Common myeloid progenitor, CD34-positive (primary cell): ENCODE results near the gene MYH6.

Source experiments
- CTCF ChIA-PET: fragments of 350-600 bp; sonication (Branson Sonifier 250); formaldehyde crosslinking; loops from one replicate; lab custom pipeline; 2021; ENCODE audit warnings: antibody characterized with exemption; lab: Charles Lee
- POLR2A ChIA-PET: fragments of 350-600 bp; sonication (Branson Sonifier 250); formaldehyde crosslinking; loops from one replicate; lab custom pipeline; 2021; ENCODE audit warnings: antibody characterized with exemption; lab: Charles Lee
- DNase-seq, 3 donors: peaks; one replicate each; pipeline versions ENCODE4 v3.0.0 to v3.0.0-alpha.2; 2013
- H3K27ac ChIP-seq, 2 experiments: 1 replicate in 1 of 2; 2 replicates in 1 of 2; pipeline ENCODE4 v1.7.0; 2013; ENCODE audit warnings: inconsistent platforms in 2 of 2, low read length in 2 of 2, mild to moderate bottlenecking in 2 of 2, low read depth in 1 of 2, moderate library complexity in 1 of 2; ENCODE audit not compliant: severe bottlenecking in 2 of 2, insufficient read depth in 1 of 2, poor library complexity in 1 of 2
- H3K27me3 ChIP-seq, 5 experiments: replicated peaks in 2 of 5; 1 replicate in 3 of 5; 2 replicates in 2 of 5; pipeline versions ENCODE4 v1.6.1 to v1.7.0; 2013; ENCODE audit warnings: low read length in 4 of 5, mild to moderate bottlenecking in 2 of 5, moderate library complexity in 2 of 5, inconsistent platforms in 1 of 5; ENCODE audit not compliant: insufficient read depth in 5 of 5, control insufficient read depth in 4 of 5
- H3K36me3 ChIP-seq, 4 experiments: 1 replicate in 2 of 4; 2 replicates in 2 of 4; pipeline versions ENCODE4 v1.6.1 to v1.7.0; 2013; ENCODE audit warnings: low read length in 3 of 4, control low read depth in 1 of 4, mild to moderate bottlenecking in 1 of 4; ENCODE audit not compliant: control insufficient read depth in 4 of 4, insufficient read depth in 4 of 4
- H3K4me1 ChIP-seq, 4 experiments: 1 replicate in 3 of 4; 2 replicates in 1 of 4; pipeline versions ENCODE4 v1.6.1 to v1.7.1; 2013; ENCODE audit warnings: low read length in 3 of 4, mild to moderate bottlenecking in 3 of 4, control low read depth in 1 of 4, inconsistent platforms in 1 of 4, moderate library complexity in 1 of 4; ENCODE audit not compliant: control insufficient read depth in 4 of 4, insufficient read depth in 4 of 4; ENCODE audit errors: control extremely low read depth in 1 of 4
- H3K4me3 ChIP-seq, 7 experiments: 1 replicate in 4 of 7; 2 replicates in 3 of 7; pipeline versions ENCODE4 v1.5.1 to v1.7.0; 2013; ENCODE audit warnings: mild to moderate bottlenecking in 7 of 7, low read length in 6 of 7, moderate library complexity in 6 of 7, inconsistent platforms in 2 of 7, low read depth in 2 of 7, control low read depth in 1 of 7; ENCODE audit not compliant: insufficient read depth in 4 of 7, control insufficient read depth in 1 of 7; ENCODE audit errors: extremely low read depth in 1 of 7
- H3K9me3 ChIP-seq, 5 experiments: 1 replicate in 4 of 5; 2 replicates in 1 of 5; pipeline versions ENCODE4 v1.6.1 to v1.7.1; 2013; ENCODE audit warnings: low read length in 4 of 5, mild to moderate bottlenecking in 2 of 5, inconsistent platforms in 1 of 5, low read depth in 1 of 5, moderate library complexity in 1 of 5; ENCODE audit not compliant: control insufficient read depth in 4 of 5, insufficient read depth in 2 of 5; ENCODE audit errors: control extremely low read depth in 1 of 5
- WGBS: methylation state at CpG from one replicate; pipeline ENCODE4 v1.1.5; 2013; ENCODE audit not compliant: insufficient coverage; 5-methylcytosine and 5-hydroxymethylcytosine counted together

Gene MYH6

DNA sequence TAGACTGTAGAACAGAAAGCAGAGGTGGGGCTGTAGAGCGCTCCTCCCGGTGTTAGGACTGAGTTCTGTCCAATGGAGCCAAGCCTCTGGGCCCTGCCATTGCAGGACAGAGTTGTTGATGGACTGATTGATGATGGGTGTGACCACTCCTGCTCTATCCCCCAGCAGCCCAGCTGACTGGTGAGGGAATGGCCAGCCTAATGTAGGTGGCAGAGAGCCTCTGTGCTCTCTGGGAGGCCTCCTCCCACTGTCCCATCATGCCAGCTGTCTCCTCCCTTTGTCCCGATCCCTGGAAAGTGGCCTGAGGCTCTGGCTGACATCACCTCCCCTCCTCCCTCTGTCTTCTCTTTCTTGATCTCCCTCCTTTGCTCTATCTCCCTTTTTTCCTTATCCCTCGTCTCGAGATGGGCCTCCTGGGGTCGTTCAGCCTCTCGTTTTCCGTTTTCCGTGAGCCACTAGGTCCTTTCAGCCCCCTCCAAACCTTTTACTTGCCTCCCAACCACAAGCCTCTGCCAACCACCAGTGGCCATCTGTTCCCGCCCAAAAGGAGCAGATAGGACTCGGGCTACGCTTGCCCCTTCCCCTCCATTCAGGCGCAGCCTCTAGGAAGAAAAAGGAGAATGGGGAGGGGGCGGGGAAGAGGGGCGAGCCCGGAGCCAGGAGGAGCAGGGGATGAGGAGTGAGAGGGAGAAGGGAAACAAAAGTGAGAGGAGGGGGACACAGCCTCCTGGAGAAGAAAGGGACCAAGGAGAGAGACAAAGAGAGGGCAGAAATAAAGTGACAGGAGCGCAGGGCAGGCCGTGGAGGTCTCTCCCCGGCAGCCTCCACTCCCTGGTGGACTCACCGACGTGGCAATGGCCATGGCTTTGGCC, 43.7 kb downstream of the MYH6 start:
- Histone ChIP-seq H3K4me3 (peak overlapping the region in 3 of 7 experiments; percentile 36 to 55 (median 53)), H3K27me3 (peaks cover 3 to 57% (median 30%) of the 10 kb centered on the region in 5 experiments)

DNA sequence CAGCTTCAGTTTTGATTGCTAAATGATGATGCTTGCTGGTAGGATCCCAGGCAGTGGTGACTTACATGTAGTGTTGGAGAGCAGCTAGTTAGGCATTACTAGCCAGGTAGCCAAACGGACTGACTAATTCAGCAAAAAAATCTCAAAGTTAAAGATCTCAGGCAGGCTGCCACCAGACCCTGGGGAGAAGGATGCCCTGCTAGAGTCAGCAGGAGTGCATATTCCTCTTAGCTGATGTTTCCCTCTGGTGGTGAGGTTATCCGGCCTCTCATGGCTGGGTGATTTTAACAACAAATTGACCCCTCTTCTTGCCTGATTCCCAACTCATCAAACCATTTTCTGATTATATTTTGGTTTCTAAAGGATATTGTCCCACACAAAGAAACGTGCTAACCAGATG, 45.9 kb downstream of the MYH6 start:
- ChIA-PET CTCF (interaction anchor here (0.7 to 7.1 kb wide), 8 partner anchors 8 to 98 kb away, joined by 3 to 44 read pairs (median 4); partner anchors contain the start of gene IL25), POLR2A (no interaction called here)
- H3K4me1 ChIP-seq, result peaks cover 0 to 17% (median 7%) of the 10 kb centered on the region in 4 experiments
- WGBS, result 100% methylated on average over 3 of the region's 3 CpGs
- H3K4me3 ChIP-seq, result no peak overlapping the region
- H3K27ac ChIP-seq, result no peak overlapping the region
- DNase-seq, result peak in 2 of 3 donors; percentile 23 to 37
- H3K27me3 ChIP-seq, result peaks cover 3 to 47% (median 27%) of the 10 kb centered on the region in 5 experiments
- no peaks in the 10 kb centered on the region for H3K36me3 ChIP-seq
- H3K9me3 ChIP-seq, result no peaks in the 10 kb centered on the region

More for the DNA sequence above, 43.7 kb downstream of the MYH6 start:
- peaks cover 0 to 17% (median 7%) of the 10 kb centered on the region in 4 experiments for H3K4me1 ChIP-seq
- DNase-seq, result no peak
- CTCF ChIA-PET, result interaction anchor here (0.9 to 7.1 kb wide), 3 partner anchors 17 to 103 kb away, joined by 3 to 44 read pairs (median 3); no protein-coding TSS in a partner anchor
- no peak overlapping the region for H3K27ac ChIP-seq
- no peaks in the 10 kb centered on the region for H3K9me3 ChIP-seq
- POLR2A ChIA-PET, result interaction anchor here (0.6 kb wide), 1 partner anchor 32 kb away, joined by 4 read pairs; no protein-coding TSS in a partner anchor
- WGBS, result 37% methylated on average over 10 of the region's 21 CpGs
- H3K36me3 ChIP-seq, result no peaks in the 10 kb centered on the region

DNA sequence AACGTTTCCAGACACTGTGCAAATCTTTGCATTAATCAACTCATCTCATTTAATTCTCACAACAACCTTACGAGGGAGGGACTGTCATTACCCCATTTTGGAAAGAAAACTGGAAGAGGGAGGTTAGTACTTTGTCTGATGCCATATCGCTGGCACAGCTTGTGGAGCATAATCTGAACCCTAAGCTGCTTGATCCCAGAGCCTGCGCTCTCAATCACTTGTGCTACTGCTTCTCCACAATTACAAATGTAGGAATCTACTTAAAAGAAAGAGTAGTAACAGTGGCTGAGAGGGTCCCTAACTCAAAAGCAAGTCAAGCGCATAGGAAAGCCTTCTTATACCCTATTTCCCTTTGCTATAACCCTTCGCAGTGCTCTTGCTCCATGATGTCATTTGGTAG, 46.3 kb downstream of the MYH6 start:
- 60% methylated on average over 1 of the region's 6 CpGs for WGBS
- POLR2A ChIA-PET, result no interaction called here
- H3K27me3 ChIP-seq, result peaks cover 2 to 45% (median 29%) of the 10 kb centered on the region in 5 experiments

DNA sequence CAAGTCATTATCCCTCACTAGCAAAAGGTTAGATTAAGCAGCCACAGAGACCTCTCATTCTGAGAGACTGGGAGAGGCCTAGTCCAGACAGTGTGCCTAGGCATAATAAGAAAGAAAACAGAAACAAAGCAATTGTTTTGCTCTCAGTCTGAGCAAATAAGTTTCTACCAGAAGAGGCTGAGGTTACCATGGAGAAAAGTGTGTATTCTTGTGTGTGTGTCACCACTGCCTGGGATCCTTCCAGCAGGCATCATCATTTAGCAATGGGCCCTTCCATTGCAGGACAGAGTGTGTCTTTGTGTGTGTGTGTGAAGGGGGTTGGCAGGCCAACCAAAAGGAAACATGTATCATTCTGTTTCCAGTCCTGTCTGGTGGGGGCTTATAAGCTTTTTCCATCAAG, 46.8 kb downstream of the MYH6 start:
- H3K27me3 ChIP-seq, result peaks cover 2 to 41% (median 29%) of the 10 kb centered on the region in 5 experiments
- H3K4me3 ChIP-seq, result no peak overlapping the region
- DNase-seq, result peak in 1 of 3 donors; percentile 27
- H3K9me3 ChIP-seq, result no peaks in the 10 kb centered on the region
- H3K4me1 ChIP-seq, result peaks cover 0 to 17% (median 7%) of the 10 kb centered on the region in 4 experiments
- POLR2A ChIA-PET, result no interaction called here
- no peaks in the 10 kb centered on the region for H3K36me3 ChIP-seq
- CTCF ChIA-PET, result interaction anchor here (0.7 to 7.1 kb wide), 9 partner anchors 9 to 97 kb away, joined by 3 to 44 read pairs (median 5); partner anchors contain the start of gene IL25
- no peak overlapping the region for H3K27ac ChIP-seq

More for the DNA sequence above, 46.3 kb downstream of the MYH6 start:
- Histone ChIP-seq H3K9me3 (no peaks in the 10 kb centered on the region), H3K36me3 (no peaks in the 10 kb centered on the region), H3K27ac (no peak overlapping the region), H3K4me1 (peaks cover 0 to 17% (median 7%) of the 10 kb centered on the region in 4 experiments), H3K4me3 (no peak overlapping the region)
- CTCF ChIA-PET, result interaction anchor here (0.7 to 7.1 kb wide), 9 partner anchors 9 to 98 kb away, joined by 3 to 44 read pairs (median 4); partner anchors contain the start of gene IL25
- no peak for DNase-seq

- ChIA-PET CTCF (interaction anchor here (0.6 to 7.1 kb wide), 9 partner anchors 8 to 94 kb away, joined by 4 to 44 read pairs (median 6); partner anchors contain the start of gene IL25), POLR2A (no interaction called here)
- H3K27ac ChIP-seq, result no peak overlapping the region
- H3K36me3 ChIP-seq, result no peaks in the 10 kb centered on the region
- no peak for DNase-seq
- no peaks in the 10 kb centered on the region for H3K9me3 ChIP-seq
- no peak overlapping the region for H3K4me3 ChIP-seq
- peaks cover 0 to 11% (median 5%) of the 10 kb centered on the region in 4 experiments for H3K4me1 ChIP-seq
- peaks cover 2 to 36% (median 23%) of the 10 kb centered on the region in 5 experiments for H3K27me3 ChIP-seq
- WGBS, result 93% methylated on average over 5 of the region's 11 CpGs
These were observed 47.6 kb downstream of the MYH6 start for GRCh38 chr14:23360496-23360895.

GRCh38 chr14:23359722-23360447, 48.2 kb downstream of the MYH6 start:
- WGBS, result 94% methylated on average over 16 of the region's 22 CpGs
- peaks cover 0 to 5% (median 2%) of the 10 kb centered on the region in 4 experiments for H3K4me1 ChIP-seq
- CTCF ChIA-PET, result interaction anchor here (0.6 to 7.1 kb wide), 9 partner anchors 9 to 95 kb away, joined by 4 to 44 read pairs (median 6); partner anchors contain the start of gene IL25
- no peaks in the 10 kb centered on the region for H3K9me3 ChIP-seq
- no peak overlapping the region for H3K4me3 ChIP-seq
- no peaks in the 10 kb centered on the region for H3K36me3 ChIP-seq
- H3K27ac ChIP-seq, result no peak overlapping the region
- POLR2A ChIA-PET, result interaction anchor here (0.6 kb wide), 1 partner anchor 120 kb away, joined by 3 read pairs; no protein-coding TSS in a partner anchor
- no peak for DNase-seq
- peaks cover 2 to 33% (median 21%) of the 10 kb centered on the region in 5 experiments for H3K27me3 ChIP-seq
